AG04450 (cell line): ENCODE measurements around the gene ATF3. TPM values are rescaled to one million over a fixed set of nuclear protein-coding genes. Genes with fewer than 3 reads are reported as not detected.

ENCODE experiments used
- CTCF ChIA-PET: fragments of 300-600, 350-600 bp; formaldehyde crosslinking; extraction: SDS; loops from one replicate; lab custom pipeline; 2022; ENCODE audit warnings: antibody characterized with exemption, inconsistent platforms; lab: Charles Lee
- POLR2A ChIA-PET: fragments of 350-600 bp; formaldehyde crosslinking; extraction: SDS; loops from one replicate; lab custom pipeline; 2021; ENCODE audit warnings: antibody characterized with exemption, inconsistent platforms; lab: Yijun Ruan, JAX
- DNase-seq: peaks from one replicate; pipeline ENCODE4 v3.0.0-alpha.2; 2011; ENCODE audit warnings: low read depth, low spot score
- H3K27ac ChIP-seq: one replicate; pipeline ENCODE4 v1.5.1; 2012; ENCODE audit warnings: low read depth, low read length, control low read depth
- H3K27me3 ChIP-seq: one replicate; pipeline ENCODE4 v1.6.0; 2012; ENCODE audit warnings: low read length; ENCODE audit not compliant: control insufficient read depth, insufficient read depth
- H3K4me3 ChIP-seq: 2 replicates; pipeline ENCODE4 v1.5.1; 2011; ENCODE audit warnings: mild to moderate bottlenecking, low read depth, low read length, control low read depth
- H3K9me3 ChIP-seq: 2 replicates; pipeline ENCODE4 v1.5.1; 2012; ENCODE audit warnings: low read length; ENCODE audit not compliant: control insufficient read depth, insufficient read depth
- polyA plus RNA-seq: library from polyadenylated mRNA; depleted of rRNA; stranded (reverse); fragments of >200 nt; gene quantifications from 2 replicates; pipeline ENCODE4 v1.2.3, GENCODE V29; 2011
- TF ChIP-seq, protein P1 (sequence below): IDR thresholded peaks from 2 replicates; pipeline ENCODE4 v1.5.1; 2011; ENCODE audit warnings: low read depth, low read length, control low read depth, inconsistent platforms

The ATF3 gene
- polyA plus RNA-seq, 1 experiment, result 5.5 TPM

DNA sequence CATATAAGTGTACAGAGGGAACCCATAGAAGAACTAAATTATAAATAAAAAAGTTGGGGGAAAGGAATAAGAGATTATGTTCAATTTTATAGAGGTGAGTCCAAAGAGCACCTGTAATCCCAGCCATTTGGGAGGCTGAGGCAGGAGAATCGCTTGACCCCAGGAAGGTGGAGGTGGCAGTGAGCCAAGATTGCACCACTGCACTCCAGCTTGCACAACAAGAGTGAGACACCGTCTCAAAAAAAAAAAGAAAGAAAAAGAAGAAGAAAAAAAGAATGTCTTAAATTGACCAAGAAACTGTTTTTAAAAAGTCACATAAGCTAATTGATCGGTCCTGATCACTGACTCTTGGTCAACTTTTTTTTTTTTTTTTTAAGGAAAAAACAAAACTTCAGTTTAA lies 19.1 kb upstream of the ATF3 start:
- DNase-seq, result no peak
- Histone ChIP-seq H3K4me3 (no peak overlapping the region), H3K27me3 (peaks cover 21% of the 10 kb centered on the region)

GRCh38 chr1:212591922-212592321 lies 16.6 kb upstream of the ATF3 start:
- POLR2A ChIA-PET, result no interaction called here
- no peak overlapping the region for H3K4me3 ChIP-seq
- H3K9me3 ChIP-seq, result no peaks in the 10 kb centered on the region; the same call in 1 of the 2 replicates
- H3K27ac ChIP-seq, result no peak overlapping the region
- no peak for DNase-seq
- TF ChIP-seq, protein P1, sequence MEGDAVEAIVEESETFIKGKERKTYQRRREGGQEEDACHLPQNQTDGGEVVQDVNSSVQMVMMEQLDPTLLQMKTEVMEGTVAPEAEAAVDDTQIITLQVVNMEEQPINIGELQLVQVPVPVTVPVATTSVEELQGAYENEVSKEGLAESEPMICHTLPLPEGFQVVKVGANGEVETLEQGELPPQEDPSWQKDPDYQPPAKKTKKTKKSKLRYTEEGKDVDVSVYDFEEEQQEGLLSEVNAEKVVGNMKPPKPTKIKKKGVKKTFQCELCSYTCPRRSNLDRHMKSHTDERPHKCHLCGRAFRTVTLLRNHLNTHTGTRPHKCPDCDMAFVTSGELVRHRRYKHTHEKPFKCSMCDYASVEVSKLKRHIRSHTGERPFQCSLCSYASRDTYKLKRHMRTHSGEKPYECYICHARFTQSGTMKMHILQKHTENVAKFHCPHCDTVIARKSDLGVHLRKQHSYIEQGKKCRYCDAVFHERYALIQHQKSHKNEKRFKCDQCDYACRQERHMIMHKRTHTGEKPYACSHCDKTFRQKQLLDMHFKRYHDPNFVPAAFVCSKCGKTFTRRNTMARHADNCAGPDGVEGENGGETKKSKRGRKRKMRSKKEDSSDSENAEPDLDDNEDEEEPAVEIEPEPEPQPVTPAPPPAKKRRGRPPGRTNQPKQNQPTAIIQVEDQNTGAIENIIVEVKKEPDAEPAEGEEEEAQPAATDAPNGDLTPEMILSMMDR, result no peak
- CTCF ChIA-PET, result no interaction called here
- H3K27me3 ChIP-seq, result peaks cover 16% of the 10 kb centered on the region

More for the DNA sequence above, 19.1 kb upstream of the ATF3 start:
- Histone ChIP-seq H3K27ac (no peak overlapping the region), H3K9me3 (no peaks in the 10 kb centered on the region; the same call in 1 of the 2 replicates)
- ChIA-PET CTCF (interaction anchor here (0.6 to 1.0 kb wide), 4 partner anchors 20 to 479 kb away, joined by 3 to 4 read pairs (median 3); no protein-coding TSS in a partner anchor), POLR2A (no interaction called here)
- TF ChIP-seq, protein P1, result no peak

- POLR2A ChIA-PET, result interaction anchor here (2.2 kb wide), 1 partner anchor 14 kb away, joined by 9 read pairs; the partner anchor contains the start of gene ATF3
- CTCF ChIA-PET, result interaction anchor here (2.5 kb wide), 1 partner anchor 138 kb away, joined by 8 read pairs; no protein-coding TSS in a partner anchor
Measured at GRCh38 chr1:212593821-212594251, 14.7 kb upstream of the ATF3 start.

DNA sequence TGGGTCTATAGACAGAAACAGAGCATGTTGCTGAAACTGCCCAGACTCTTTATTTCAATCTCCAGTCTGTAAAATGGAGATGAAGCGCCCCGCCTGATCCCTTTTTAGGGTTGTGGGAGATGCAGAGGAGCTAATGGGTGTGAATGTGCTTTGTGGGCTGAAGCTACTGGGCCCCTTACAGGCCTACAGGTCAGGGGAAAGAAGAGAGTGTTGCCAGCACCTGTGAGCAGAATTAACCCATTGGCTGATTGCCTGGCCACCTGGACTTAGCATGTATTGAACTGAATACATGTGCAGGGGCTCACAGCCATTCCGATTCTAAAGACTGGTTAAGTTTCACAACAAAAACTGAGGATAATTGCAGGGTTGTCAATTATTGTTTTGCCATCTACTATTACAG lies 13.9 kb upstream of the ATF3 start:
- CTCF ChIA-PET, result interaction anchor here (0.6 to 2.5 kb wide), 3 partner anchors 8 to 139 kb away, joined by 3 to 8 read pairs (median 5); no protein-coding TSS in a partner anchor
- TF ChIP-seq, protein P1, result no peak
- DNase-seq, result no peak
- Histone ChIP-seq H3K4me3 (no peak overlapping the region), H3K27ac (no peak overlapping the region), H3K9me3 (no peaks in the 10 kb centered on the region; the same call in 1 of the 2 replicates), H3K27me3 (peaks cover 3% of the 10 kb centered on the region)
- POLR2A ChIA-PET, result interaction anchor here (2.2 kb wide), 1 partner anchor 14 kb away, joined by 9 read pairs; the partner anchor contains the start of gene ATF3

More at GRCh38 chr1:212593821-212594251, 14.7 kb upstream of the ATF3 start:
- Histone ChIP-seq H3K27me3 (peaks cover 6% of the 10 kb centered on the region), H3K4me3 (no peak overlapping the region), H3K27ac (no peak overlapping the region), H3K9me3 (no peaks in the 10 kb centered on the region; the same call in 1 of the 2 replicates)
- TF ChIP-seq, protein P1, result no peak
- no peak for DNase-seq

DNA sequence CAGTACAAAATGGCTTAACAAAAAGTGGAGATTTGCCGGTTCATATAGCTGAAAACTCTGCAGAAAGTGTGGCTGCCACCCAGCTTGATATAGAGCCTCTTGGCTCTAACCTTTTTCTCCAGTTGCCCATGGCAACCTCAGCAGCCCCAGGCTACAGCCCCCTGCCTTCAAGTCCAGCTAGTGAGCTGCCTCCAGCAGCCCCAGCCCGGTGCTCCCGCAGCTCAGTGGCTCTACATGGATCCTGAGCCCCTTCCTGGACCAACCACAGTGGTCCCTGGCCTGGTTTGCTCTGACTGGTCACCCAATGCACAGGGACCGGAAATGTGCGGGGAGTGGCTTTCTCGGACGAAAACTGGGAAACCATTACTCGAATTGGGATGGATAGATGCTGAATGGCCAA lies 13.3 kb upstream of the ATF3 start:
- no peak for DNase-seq
- ChIA-PET POLR2A (interaction anchor here (2.2 kb wide), 1 partner anchor 13 kb away, joined by 9 read pairs; the partner anchor contains the start of gene ATF3), CTCF (interaction anchor here (0.6 to 2.5 kb wide), 3 partner anchors 9 to 139 kb away, joined by 3 to 8 read pairs (median 5); no protein-coding TSS in a partner anchor)
- Histone ChIP-seq H3K4me3 (no peak overlapping the region), H3K27ac (peak overlapping the region; percentile 88), H3K27me3 (peaks cover 3% of the 10 kb centered on the region), H3K9me3 (no peaks in the 10 kb centered on the region; the same call in 1 of the 2 replicates)
- TF ChIP-seq, protein P1, result no peak
